Uterus (tissue), 2 donors: ENCODE results near the gene AIG1.

Experiments
- POLR2A ChIP-seq, 2 donors: fragments of 450-650 bp; IDR thresholded peaks; one replicate each; pipeline ENCODE4 v1.6.1; 2016; ENCODE audit warnings: antibody characterized with exemption in 2 of 2, mild to moderate bottlenecking in 1 of 2, moderate library complexity in 1 of 2
- TF ChIP-seq, protein P1 (sequence below), 4 experiments: fragments of 200-600 bp in 2 of 4; fragments of 450-650 bp in 2 of 4; sonication (generic) in 2 of 4; IDR thresholded peaks; one replicate each; pipeline ENCODE4 v1.5.1; 2016 to 2019; ENCODE audit warnings: antibody characterized with exemption in 4 of 4, mild to moderate bottlenecking in 2 of 4, moderate library complexity in 1 of 4

DNA sequence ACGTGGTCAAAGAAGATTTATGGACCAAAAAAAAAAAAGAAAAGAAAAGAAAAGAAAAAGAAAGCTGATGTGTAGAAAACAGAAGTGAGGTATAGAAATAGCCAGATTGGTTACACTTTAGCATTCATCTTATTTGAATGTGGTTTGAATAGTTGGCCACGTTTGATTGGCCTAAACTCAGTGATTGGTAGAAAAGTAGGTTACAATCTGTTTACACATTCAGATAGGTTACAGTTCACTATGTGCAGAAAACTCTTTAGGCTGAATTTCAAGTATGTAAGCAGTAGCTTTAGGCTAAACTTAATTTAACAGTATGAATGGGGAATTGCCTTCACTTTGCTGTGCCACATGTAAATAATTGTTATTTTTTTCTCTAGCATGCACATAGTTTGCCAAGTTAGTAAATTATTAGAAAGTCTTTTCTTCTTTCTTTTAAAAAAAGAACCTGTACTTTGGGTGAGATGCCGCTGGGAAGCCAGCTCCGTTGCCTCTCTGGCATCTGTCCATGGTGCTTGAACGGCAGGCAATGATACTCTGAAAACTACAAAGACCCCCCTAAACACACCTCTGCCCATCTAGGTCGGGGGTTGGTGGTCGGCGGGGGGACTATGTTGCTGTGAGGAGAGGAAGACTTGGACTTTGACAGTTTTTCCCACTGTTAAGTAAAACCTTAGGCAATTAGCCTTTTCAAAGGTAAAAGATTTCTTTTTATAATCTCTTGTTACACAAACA lies 173.0 kb downstream of the AIG1 start:
- TF ChIP-seq, protein P1, sequence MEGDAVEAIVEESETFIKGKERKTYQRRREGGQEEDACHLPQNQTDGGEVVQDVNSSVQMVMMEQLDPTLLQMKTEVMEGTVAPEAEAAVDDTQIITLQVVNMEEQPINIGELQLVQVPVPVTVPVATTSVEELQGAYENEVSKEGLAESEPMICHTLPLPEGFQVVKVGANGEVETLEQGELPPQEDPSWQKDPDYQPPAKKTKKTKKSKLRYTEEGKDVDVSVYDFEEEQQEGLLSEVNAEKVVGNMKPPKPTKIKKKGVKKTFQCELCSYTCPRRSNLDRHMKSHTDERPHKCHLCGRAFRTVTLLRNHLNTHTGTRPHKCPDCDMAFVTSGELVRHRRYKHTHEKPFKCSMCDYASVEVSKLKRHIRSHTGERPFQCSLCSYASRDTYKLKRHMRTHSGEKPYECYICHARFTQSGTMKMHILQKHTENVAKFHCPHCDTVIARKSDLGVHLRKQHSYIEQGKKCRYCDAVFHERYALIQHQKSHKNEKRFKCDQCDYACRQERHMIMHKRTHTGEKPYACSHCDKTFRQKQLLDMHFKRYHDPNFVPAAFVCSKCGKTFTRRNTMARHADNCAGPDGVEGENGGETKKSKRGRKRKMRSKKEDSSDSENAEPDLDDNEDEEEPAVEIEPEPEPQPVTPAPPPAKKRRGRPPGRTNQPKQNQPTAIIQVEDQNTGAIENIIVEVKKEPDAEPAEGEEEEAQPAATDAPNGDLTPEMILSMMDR (IDR thresholded peaks at IDR 0.05), result no peak
- TF ChIP-seq POLR2A (IDR thresholded peaks at IDR 0.05), result no peak
